ENCODE data around the gene OR4E1.
"Not testable (repeated sequence)": the region's sequence is repeated elsewhere in the genome, so short reads cannot be mapped to it uniquely, and the experiment has no call there.

Gene OR4E1

DNA sequence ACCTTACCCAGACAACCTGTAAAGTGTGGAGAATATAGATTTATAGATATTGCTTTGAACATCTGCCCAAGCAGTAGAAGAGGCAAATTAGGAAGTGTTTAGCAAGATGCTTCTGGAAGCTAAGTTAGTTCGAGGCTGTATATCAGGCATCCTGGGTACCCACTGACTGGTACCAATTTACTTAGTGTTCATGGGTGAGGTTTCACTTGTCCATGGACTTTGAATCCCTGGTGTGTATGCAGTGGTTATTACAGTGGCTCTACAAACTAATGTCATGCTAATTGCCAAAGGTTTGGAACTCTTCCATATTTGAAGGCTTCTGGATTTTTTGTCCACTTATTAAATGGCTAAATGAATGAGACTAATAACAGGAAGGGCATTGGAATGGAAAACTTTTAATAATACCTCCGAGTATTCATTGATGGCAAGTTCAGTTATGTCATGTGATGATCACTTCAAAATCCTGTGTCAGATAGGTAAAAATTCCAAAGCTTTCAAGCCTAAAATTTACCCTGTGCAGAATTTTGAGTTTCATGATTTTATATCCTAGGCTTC lies 20.2 kb downstream of the OR4E1 start, which contains the start of gene OR4E2:
TSS of gene OR4E2 (plus strand) at position 505 of the 555 bp plus-strand sequence. CDS start 11,248 bp downstream, outside the sequence.
- DNase-seq (ENCODE audit: low read depth in 2 of 2, low spot score in 1 of 2): no peak

DNA sequence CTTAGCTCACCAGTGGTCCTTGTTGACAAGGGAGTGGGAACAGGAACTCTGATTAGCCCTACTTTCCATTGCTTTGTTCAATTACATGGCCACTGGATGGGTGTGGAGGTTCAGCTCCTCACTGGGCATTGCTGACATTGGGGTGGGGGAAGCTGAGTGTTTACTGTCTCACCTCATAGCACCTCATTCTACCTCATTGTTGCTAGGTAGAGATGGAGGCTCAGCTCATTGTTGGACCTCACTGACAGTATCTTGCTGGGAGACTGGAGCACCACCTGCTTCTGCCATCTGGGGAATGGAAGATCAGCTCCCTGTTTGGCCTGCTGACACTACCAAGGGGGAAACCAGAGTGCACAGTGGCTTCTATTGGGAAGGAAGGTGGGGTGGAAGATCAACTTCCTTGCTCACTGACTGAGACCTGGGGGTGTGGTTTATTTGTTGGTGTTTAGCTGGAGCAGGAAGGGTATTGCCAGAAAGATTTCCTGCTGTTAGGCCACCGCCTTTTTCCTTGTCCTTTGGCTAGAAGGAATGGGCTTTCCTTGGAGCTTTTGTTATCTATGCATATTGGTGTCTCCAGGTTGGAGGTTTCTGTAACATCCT lies 21.3 kb downstream of the OR4E1 start:
- DNase-seq (ENCODE audit: low read depth in 2 of 2, low spot score in 1 of 2): no peak

DNA sequence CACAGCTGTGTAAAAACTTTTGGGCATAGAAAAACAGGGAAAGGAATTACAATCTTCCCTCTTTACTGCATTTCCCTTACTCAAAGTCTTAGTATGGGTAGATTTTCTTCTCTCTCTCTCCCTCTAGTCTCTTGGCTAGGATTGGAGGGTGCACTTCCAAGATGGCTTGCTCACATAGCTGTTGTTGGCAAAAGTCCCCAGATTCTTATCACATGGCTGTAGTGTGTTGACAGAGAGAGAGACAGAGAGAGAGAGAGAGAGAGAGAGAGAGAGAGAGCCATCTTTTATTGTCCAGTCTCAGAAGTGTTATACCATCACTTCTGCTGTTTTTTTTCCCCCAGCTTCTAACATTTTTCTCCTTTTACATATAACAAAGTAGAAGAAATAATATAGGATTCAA lies 26.2 kb downstream of the OR4E1 start:
- DNase-seq (ENCODE audit: low read depth in 2 of 2, low spot score in 1 of 2): no peak

DNA sequence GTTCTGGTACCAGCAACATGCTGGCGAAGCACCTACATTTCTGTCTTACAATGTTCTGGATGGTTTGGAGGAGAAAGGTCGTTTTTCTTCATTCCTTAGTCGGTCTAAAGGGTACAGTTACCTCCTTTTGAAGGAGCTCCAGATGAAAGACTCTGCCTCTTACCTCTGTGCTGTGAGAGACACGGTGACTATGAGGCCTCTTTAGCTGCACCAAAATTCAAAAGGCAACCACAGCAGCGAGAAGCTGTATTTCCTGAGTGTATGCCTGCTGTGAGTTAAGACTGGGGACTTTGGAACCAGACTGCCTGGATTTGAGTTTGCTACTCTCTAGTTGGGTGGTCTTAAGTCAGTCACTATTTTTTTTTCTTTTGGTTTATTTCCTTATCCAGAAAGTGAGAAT lies 30.2 kb downstream of the OR4E1 start:
- DNase-seq (ENCODE audit: low read depth in 2 of 2, low spot score in 1 of 2): no peak

DNA sequence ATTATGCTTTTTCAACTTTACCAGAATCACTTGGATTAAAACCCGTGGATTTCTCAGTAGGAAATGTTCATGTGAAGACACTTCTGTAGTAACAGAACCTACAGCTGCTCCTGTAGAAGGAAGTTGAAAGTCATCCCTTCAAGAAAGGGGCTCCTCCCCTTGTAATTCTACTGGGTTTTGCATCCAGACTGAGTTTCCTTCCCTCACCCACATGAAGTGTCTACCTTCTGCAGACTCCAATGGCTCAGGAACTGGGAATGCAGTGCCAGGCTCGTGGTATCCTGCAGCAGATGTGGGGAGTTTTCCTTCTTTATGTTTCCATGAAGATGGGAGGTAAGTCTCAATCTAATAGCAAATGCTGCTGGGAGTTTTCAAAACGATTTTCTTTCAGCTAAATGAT lies 30.9 kb downstream of the OR4E1 start:
- no peak for DNase-seq (ENCODE audit: low read depth in 2 of 2, low spot score in 1 of 2)

DNA sequence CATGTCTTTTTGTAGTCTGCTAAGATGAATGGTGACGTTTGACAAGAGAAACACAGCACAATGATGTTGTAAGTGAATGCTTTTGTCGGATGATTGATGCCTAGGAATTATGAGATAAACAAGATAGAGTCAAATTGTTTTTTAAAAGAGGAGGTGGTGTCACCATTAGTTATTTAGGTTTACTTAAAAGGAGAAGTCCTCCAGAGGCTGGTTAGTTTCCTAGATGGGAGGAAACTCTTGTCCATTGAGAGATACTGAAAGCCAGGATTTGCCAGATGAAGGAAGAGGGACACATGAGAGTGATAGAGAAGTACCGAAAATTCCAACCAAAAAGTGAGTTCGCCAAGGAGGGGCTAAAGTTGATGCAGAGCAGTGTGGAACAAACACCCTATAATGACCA lies 38.8 kb downstream of the OR4E1 start, which contains the start of gene OR10G2:
TSS of gene OR10G2 (minus strand) at position 101 of the 400 bp plus-strand sequence. CDS start at position 3, 98 bp downstream.
- DNase-seq (ENCODE audit: low read depth in 2 of 2, low spot score in 1 of 2): no peak

DNA sequence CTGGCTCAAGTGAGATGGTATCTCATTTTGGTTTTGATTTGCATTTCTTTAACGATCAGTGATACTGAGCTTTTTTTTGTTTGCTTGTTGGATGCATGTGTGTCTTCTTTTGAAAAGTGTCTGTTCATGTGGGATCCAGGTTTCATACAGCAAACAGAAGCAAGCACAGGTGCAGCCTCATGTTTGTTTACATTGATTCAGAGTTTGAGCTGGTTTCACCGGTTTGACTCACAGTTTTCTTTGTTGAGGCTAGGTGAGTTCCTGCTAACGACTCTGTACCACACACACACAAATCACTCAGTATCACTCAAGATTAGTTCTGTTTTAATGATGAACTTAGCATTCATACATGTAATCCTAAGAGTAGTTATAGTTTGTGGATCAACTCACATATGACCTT lies 42.5 kb downstream of the OR4E1 start:
- DNase-seq (ENCODE audit: low read depth in 2 of 2, low spot score in 1 of 2): no peak

DNA sequence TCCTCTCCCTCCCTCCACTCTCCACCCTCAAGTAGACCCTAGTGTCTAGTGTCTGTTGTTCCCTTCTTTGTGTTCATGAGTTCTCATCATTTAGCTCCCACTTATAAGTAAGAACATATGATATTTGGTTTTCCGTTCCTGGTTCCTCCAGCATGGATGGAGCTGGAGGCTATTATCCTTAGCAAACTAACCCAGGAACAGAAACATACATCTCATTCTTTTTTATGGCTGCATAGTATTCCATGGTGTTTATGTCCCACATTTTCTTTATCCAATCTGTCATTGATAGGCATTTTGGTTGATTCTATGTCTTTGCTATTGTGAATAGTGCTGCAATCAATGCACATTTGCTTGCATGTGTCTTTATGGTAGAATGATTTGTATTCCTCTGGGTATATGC lies 43.1 kb downstream of the OR4E1 start:
- DNase-seq (ENCODE audit: low read depth in 2 of 2, low spot score in 1 of 2): not testable (repeated sequence)

DNA sequence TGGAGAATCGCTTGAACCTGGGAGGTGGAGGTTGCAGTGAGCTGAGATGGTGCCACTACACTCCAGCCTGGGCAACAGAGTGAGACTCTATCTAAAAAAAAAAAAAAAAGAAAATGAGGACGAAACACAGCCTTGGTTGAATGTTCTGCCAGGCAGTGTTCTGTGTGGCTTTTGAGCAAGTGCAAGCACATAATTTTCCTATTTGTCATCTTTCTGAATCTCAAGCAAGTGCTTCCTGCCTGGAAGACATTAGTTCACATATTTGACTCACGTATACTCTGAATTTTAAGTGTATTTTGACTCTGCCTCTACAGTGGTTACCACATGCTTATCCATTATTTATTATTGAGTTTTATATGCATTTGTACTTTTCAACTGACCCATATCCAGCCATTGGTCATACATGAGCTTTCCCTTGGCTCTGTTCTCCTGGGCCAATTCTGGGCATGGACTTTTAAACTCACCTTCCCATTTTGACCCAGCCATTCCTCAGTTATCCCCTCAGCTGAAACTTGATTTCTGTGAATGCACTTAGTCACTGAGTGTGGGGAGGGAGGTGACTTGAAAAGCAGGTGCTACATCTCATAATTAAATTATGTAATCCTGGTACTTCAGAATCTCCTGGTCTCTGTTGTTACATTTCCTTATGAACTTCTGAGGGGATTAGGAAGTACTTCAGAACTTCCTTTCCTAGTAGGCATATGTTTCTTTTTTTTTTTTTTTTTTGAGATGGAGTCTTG lies 47.0 kb downstream of the OR4E1 start:
- DNase-seq (ENCODE audit: low read depth in 2 of 2, low spot score in 1 of 2): no peak
